Stimulated activated CD8-positive, alpha-beta memory T cell treated with anti-CD3 and anti-CD28 coated beads, Interleukin-4, amount 100 ng/mL, for 48 hours (primary cell): ENCODE results near the gene KIF5A.
"Not testable (repeated sequence)": the region's sequence is repeated elsewhere in the genome, so short reads cannot be mapped to it uniquely, and the experiment has no call there.

ENCODE experiments used
- DNase-seq: peaks from one replicate; pipeline ENCODE4 v3.0.0-alpha.2; 2020

The KIF5A gene

GRCh38 chr12:57609781-57610553 lies 60.1 kb downstream of the KIF5A start:
- DNase-seq: no peak

GRCh38 chr12:57610554-57611107 lies 60.8 kb downstream of the KIF5A start:
- no peak for DNase-seq

GRCh38 chr12:57611108-57611826 lies 61.4 kb downstream of the KIF5A start, which contains the start of gene ARHGEF25:
ARHGEF25 (plus strand) TSS chr12:57611435; CDS start chr12:57611895, 460 bp downstream.
- DNase-seq: peak; percentile 74

- no peak for DNase-seq
Observed at GRCh38 chr12:57611827-57612710, 62.2 kb downstream of the KIF5A start.

- DNase-seq: no peak
Observed at GRCh38 chr12:57612711-57613426, 63.0 kb downstream of the KIF5A start.

GRCh38 chr12:57613427-57614109 lies 63.7 kb downstream of the KIF5A start:
- no peak for DNase-seq

GRCh38 chr12:57614178-57614947 lies 64.5 kb downstream of the KIF5A start:
- DNase-seq: peak; percentile 61

- DNase-seq: no peak
Observed at GRCh38 chr12:57614948-57615500, 65.2 kb downstream of the KIF5A start.

GRCh38 chr12:57615637-57616036 lies 65.8 kb downstream of the KIF5A start:
- no peak for DNase-seq

GRCh38 chr12:57616383-57617101 lies 66.7 kb downstream of the KIF5A start:
- no peak for DNase-seq

GRCh38 chr12:57617942-57618341 lies 68.1 kb downstream of the KIF5A start:
- no peak for DNase-seq

- DNase-seq: not testable (repeated sequence)
Observed at GRCh38 chr12:57618431-57618830, 68.6 kb downstream of the KIF5A start.

GRCh38 chr12:57618966-57619433 lies 69.2 kb downstream of the KIF5A start:
- DNase-seq: no peak

GRCh38 chr12:57619434-57620244 lies 69.8 kb downstream of the KIF5A start:
- no peak for DNase-seq

- DNase-seq: no peak
Observed at GRCh38 chr12:57620245-57620935, 70.5 kb downstream of the KIF5A start.

GRCh38 chr12:57620936-57621496 lies 71.2 kb downstream of the KIF5A start:
- DNase-seq: no peak

GRCh38 chr12:57621497-57622292 lies 71.9 kb downstream of the KIF5A start:
- DNase-seq: peak; percentile 81
